ENCODE results near the gene DEPDC1B.
"Not testable (repeated sequence)": the region's sequence is repeated elsewhere in the genome, so short reads cannot be mapped to it uniquely, and the experiment has no call there.

Gene DEPDC1B

GRCh38 chr5:60699609-60700415, at the start of gene DEPDC1B:
Gene DEPDC1B (minus strand): TSS chr5:60700166. CDS start chr5:60700093, 73 bp downstream.
- DNase-seq (ENCODE audit: low read depth, low spot score): peak; percentile 97

- DNase-seq (ENCODE audit: low read depth, low spot score): no peak
These were observed 44.7 kb upstream of the DEPDC1B start for GRCh38 chr5:60744682-60745081.

GRCh38 chr5:60743511-60744314, 43.7 kb upstream of the DEPDC1B start:
- no peak for DNase-seq (ENCODE audit: low read depth, low spot score)

GRCh38 chr5:60740322-60740721, 40.4 kb upstream of the DEPDC1B start:
- DNase-seq (ENCODE audit: low read depth, low spot score): no peak

- no peak for DNase-seq (ENCODE audit: low read depth, low spot score)
These were observed 39.0 kb upstream of the DEPDC1B start for GRCh38 chr5:60738933-60739332.

- no peak for DNase-seq (ENCODE audit: low read depth, low spot score)
These were observed 38.5 kb upstream of the DEPDC1B start for GRCh38 chr5:60738461-60738860.

- not testable (repeated sequence) for DNase-seq (ENCODE audit: low read depth, low spot score)
These were observed 30.9 kb upstream of the DEPDC1B start for GRCh38 chr5:60730858-60731257.

GRCh38 chr5:60727033-60727679, 27.2 kb upstream of the DEPDC1B start:
- DNase-seq (ENCODE audit: low read depth, low spot score): no peak

- DNase-seq (ENCODE audit: low read depth, low spot score): no peak
These were observed 24.2 kb upstream of the DEPDC1B start for GRCh38 chr5:60724126-60724525.

GRCh38 chr5:60722416-60722815, 22.4 kb upstream of the DEPDC1B start:
- no peak for DNase-seq (ENCODE audit: low read depth, low spot score)

- DNase-seq (ENCODE audit: low read depth, low spot score): no peak
These were observed 19.4 kb upstream of the DEPDC1B start for GRCh38 chr5:60719329-60719728.

- DNase-seq (ENCODE audit: low read depth, low spot score): no peak
These were observed 18.4 kb upstream of the DEPDC1B start for GRCh38 chr5:60718166-60718892.

GRCh38 chr5:60715201-60715928, 15.4 kb upstream of the DEPDC1B start:
- not testable (repeated sequence) for DNase-seq (ENCODE audit: low read depth, low spot score)

GRCh38 chr5:60712950-60713349, 13.0 kb upstream of the DEPDC1B start:
- no peak for DNase-seq (ENCODE audit: low read depth, low spot score)

GRCh38 chr5:60711892-60712291, 11.9 kb upstream of the DEPDC1B start:
- DNase-seq (ENCODE audit: low read depth, low spot score): not testable (repeated sequence)

GRCh38 chr5:60710362-60710761, 10.4 kb upstream of the DEPDC1B start:
- DNase-seq (ENCODE audit: low read depth, low spot score): no peak

GRCh38 chr5:60705144-60705543, 5.2 kb upstream of the DEPDC1B start:
- DNase-seq (ENCODE audit: low read depth, low spot score): no peak

- DNase-seq (ENCODE audit: low read depth, low spot score): no peak
These were observed 4.0 kb upstream of the DEPDC1B start for GRCh38 chr5:60703944-60704343.

- DNase-seq (ENCODE audit: low read depth, low spot score): no peak
These were observed 1.5 kb upstream of the DEPDC1B start for GRCh38 chr5:60701321-60701968.

- DNase-seq (ENCODE audit: low read depth, low spot score): no peak
These were observed 421 bp upstream of the DEPDC1B start for GRCh38 chr5:60700416-60700757.

GRCh38 chr5:60699288-60699608, 718 bp downstream of the DEPDC1B start:
- DNase-seq (ENCODE audit: low read depth, low spot score): no peak

All from astrocyte of the hippocampus (primary cell).